MM.1S (cell line): ENCODE measurements around the gene PSORS1C2.

ENCODE experiments used
- DNase-seq: peaks from one replicate; pipeline ENCODE4 v3.0.0-alpha.2; 2015
- H2AFZ ChIP-seq: fragments of 300-600 bp; sonication (generic); 2 replicates; pipeline ENCODE4 v1.6.0; 2016; ENCODE audit warnings: antibody characterized with exemption, low read length
- H3F3A ChIP-seq: fragments of 300-600 bp; sonication (generic); 2 replicates; pipeline ENCODE4 v1.6.1; 2016; ENCODE audit warnings: mild to moderate bottlenecking, antibody characterized with exemption, low read length, moderate library complexity, mixed read lengths; ENCODE audit not compliant: insufficient read depth
- H3K27ac ChIP-seq: fragments of 300-600 bp; sonication (generic); 2 replicates; pipeline ENCODE4 v1.5.1; 2016; ENCODE audit warnings: mild to moderate bottlenecking, low read length
- H3K27me3 ChIP-seq: fragments of 300-600 bp; sonication (generic); replicated peaks from 2 replicates; pipeline ENCODE4 v1.6.0; 2016; ENCODE audit warnings: low read length; ENCODE audit not compliant: insufficient read depth
- H3K36me3 ChIP-seq: fragments of 300-600 bp; sonication (generic); replicated peaks from 2 replicates; pipeline ENCODE4 v1.6.1; 2016; ENCODE audit warnings: mild to moderate bottlenecking, low read length, mixed read lengths; ENCODE audit not compliant: insufficient read depth
- H3K4me1 ChIP-seq: fragments of 300-600 bp; sonication (generic); 2 replicates; pipeline ENCODE4 v1.6.1; 2016; ENCODE audit warnings: low read length, mixed read lengths
- H3K4me2 ChIP-seq: fragments of 300-600 bp; sonication (generic); 2 replicates; pipeline ENCODE4 v1.6.0; 2016; ENCODE audit warnings: low read depth, low read length
- H3K4me3 ChIP-seq: fragments of 300-600 bp; sonication (generic); 2 replicates; pipeline ENCODE4 v1.5.1; 2016; ENCODE audit warnings: low read length, mixed read lengths
- H3K79me2 ChIP-seq: fragments of 300-600 bp; sonication (generic); 2 replicates; pipeline ENCODE4 v1.6.1; 2016; ENCODE audit warnings: mixed run types, low read length, mixed read lengths
- H3K9ac ChIP-seq: fragments of 300-600 bp; sonication (generic); 2 replicates; pipeline ENCODE4 v1.6.1; 2016; ENCODE audit warnings: low read length, mixed read lengths
- H3K9me2 ChIP-seq: fragments of 300-600 bp; sonication (generic); replicated peaks from 2 replicates; pipeline ENCODE4 v1.6.1; 2016; ENCODE audit warnings: mild to moderate bottlenecking, low read length, mixed read lengths; ENCODE audit not compliant: insufficient read depth
- H3K9me3 ChIP-seq: fragments of 300-600 bp; sonication (generic); replicated peaks from 2 replicates; pipeline ENCODE4 v1.6.1; 2016; ENCODE audit warnings: mild to moderate bottlenecking, low read length, mixed read lengths; ENCODE audit not compliant: insufficient read depth
- H4K20me1 ChIP-seq: fragments of 300-600 bp; sonication (generic); 2 replicates; pipeline ENCODE4 v1.6.1; 2016; ENCODE audit warnings: mild to moderate bottlenecking, low read length, moderate library complexity, mixed read lengths; ENCODE audit not compliant: insufficient read depth
- CTCF ChIP-seq: fragments of 300-600 bp; sonication (generic); IDR thresholded peaks from 2 replicates; pipeline ENCODE4 v1.5.1; 2016; ENCODE audit warnings: antibody characterized with exemption, low read length, mixed read lengths
- EZH2 ChIP-seq: fragments of 300-600 bp; sonication (generic); optimal IDR thresholded peaks from 2 replicates; pipeline ENCODE3; 2017; ENCODE audit warnings: low read depth, mild to moderate bottlenecking, antibody characterized with exemption, low read length, mixed read lengths
- EZH2phosphoT487 ChIP-seq: fragments of 300-600 bp; sonication (generic); IDR thresholded peaks from 2 replicates; pipeline ENCODE4 v1.6.1; 2018; ENCODE audit warnings: antibody characterized with exemption, low read length

Gene PSORS1C2

GRCh38 chr6:31158863-31159855 lies 20.3 kb upstream of the PSORS1C2 start:
- no peaks in the 10 kb centered on the region for H3K9me3 ChIP-seq
- 0 out of 2 replicates have a peak, but pooled peaks cover 8% of the 10 kb centered on the region for H3F3A ChIP-seq
- peak overlapping the region; percentile 70 for H3K4me2 ChIP-seq
- DNase-seq, result peak; percentile 26
- no peaks in the 10 kb centered on the region for H3K36me3 ChIP-seq
- H3K79me2 ChIP-seq, result peaks cover 40% of the 10 kb centered on the region
- TF ChIP-seq EZH2phosphoT487, result no peak
- TF ChIP-seq CTCF, result peak; percentile 26
- TF ChIP-seq EZH2, result no peak
- H4K20me1 ChIP-seq, result no peaks in the 10 kb centered on the region; the same call in 1 of the 2 replicates
- peak overlapping the region; percentile 84 for H3K4me3 ChIP-seq
- H3K9ac ChIP-seq, result peak overlapping the region; percentile 78
- peaks cover 38% of the 10 kb centered on the region for H3K4me1 ChIP-seq
- H2AFZ ChIP-seq, result peak overlapping the region; percentile 78
- H3K27ac ChIP-seq, result peak overlapping the region; percentile 46; the same call in 1 of the 2 replicates
- no peaks in the 10 kb centered on the region for H3K27me3 ChIP-seq
- no peaks in the 10 kb centered on the region for H3K9me2 ChIP-seq

GRCh38 chr6:31158140-31158862 lies 19.4 kb upstream of the PSORS1C2 start, which contains the start of gene TCF19:
Gene TCF19, plus strand, starts transcription at chr6:31158589. Its CDS starts 881 bp downstream, at chr6:31159470.
- Histone ChIP-seq H3K4me1 (peaks cover 29% of the 10 kb centered on the region), H3K79me2 (peaks cover 40% of the 10 kb centered on the region), H3K9me2 (no peaks in the 10 kb centered on the region), H3K9me3 (no peaks in the 10 kb centered on the region), H2AFZ (peak within 1 kb of the TSS; percentile 87), H3K27ac (peak within 1 kb of the TSS; percentile 46; the same call in 1 of the 2 replicates), H3K4me3 (peak within 1 kb of the TSS; percentile 84), H3K4me2 (peak within 1 kb of the TSS; percentile 98), H3K27me3 (no peaks in the 10 kb centered on the region), H3K36me3 (no peaks in the 10 kb centered on the region), H3F3A (0 out of 2 replicates have a peak, but pooled peaks cover 8% of the 10 kb centered on the region), H3K9ac (peak within 1 kb of the TSS; percentile 85), H4K20me1 (no peaks in the 10 kb centered on the region; the same call in 1 of the 2 replicates)
- TF ChIP-seq CTCF (no peak), EZH2phosphoT487 (no peak), EZH2 (no peak)
- DNase-seq, result peak; percentile 98

GRCh38 chr6:31157513-31158139 lies 18.8 kb upstream of the PSORS1C2 start, which contains the start of gene CCHCR1:
Gene CCHCR1, minus strand, starts transcription at chr6:31157802. Its CDS starts 202 bp downstream, at chr6:31157600.
- Histone ChIP-seq H2AFZ (peak within 1 kb of the TSS; percentile 87), H3K79me2 (peaks cover 40% of the 10 kb centered on the region), H3K4me1 (peaks cover 22% of the 10 kb centered on the region), H3K27me3 (no peaks in the 10 kb centered on the region), H3K9me2 (no peaks in the 10 kb centered on the region), H3K4me3 (peak within 1 kb of the TSS; percentile 84), H3K9ac (peak within 1 kb of the TSS; percentile 85), H3K9me3 (no peaks in the 10 kb centered on the region), H3F3A (0 out of 2 replicates have a peak, but pooled peaks cover 8% of the 10 kb centered on the region), H4K20me1 (no peaks in the 10 kb centered on the region; the same call in 1 of the 2 replicates), H3K36me3 (no peaks in the 10 kb centered on the region), H3K4me2 (peak within 1 kb of the TSS; percentile 98), H3K27ac (peak within 1 kb of the TSS; percentile 46; the same call in 1 of the 2 replicates)
- TF ChIP-seq EZH2, result no peak
- no peak for TF ChIP-seq EZH2phosphoT487
- no peak for TF ChIP-seq CTCF
- no peak for DNase-seq
